Astrocyte of the cerebellum (primary cell): ENCODE results near the gene ALKBH3.

Experiments used
- DNase-seq: peaks from one replicate; pipeline ENCODE4 v3.0.0-alpha.2; 2011; ENCODE audit warnings: low read depth
- H3K4me3 ChIP-seq: 2 replicates; pipeline ENCODE4 v1.5.1; 2011; ENCODE audit warnings: mild to moderate bottlenecking, low read depth, low read length, moderate library complexity
- in situ Hi-C: cut with HindIII; loops from 2 replicates; pipeline ENCODE4 v1.10.0; 2017; ENCODE audit warnings: low sequenced_read_pairs
- TF ChIP-seq, protein P1 (sequence below): IDR thresholded peaks from 2 replicates; pipeline ENCODE4 v1.5.1; 2012; ENCODE audit warnings: low read length, low read depth, moderate library complexity, mild to moderate bottlenecking; ENCODE audit errors: missing control alignments

Gene ALKBH3

DNA sequence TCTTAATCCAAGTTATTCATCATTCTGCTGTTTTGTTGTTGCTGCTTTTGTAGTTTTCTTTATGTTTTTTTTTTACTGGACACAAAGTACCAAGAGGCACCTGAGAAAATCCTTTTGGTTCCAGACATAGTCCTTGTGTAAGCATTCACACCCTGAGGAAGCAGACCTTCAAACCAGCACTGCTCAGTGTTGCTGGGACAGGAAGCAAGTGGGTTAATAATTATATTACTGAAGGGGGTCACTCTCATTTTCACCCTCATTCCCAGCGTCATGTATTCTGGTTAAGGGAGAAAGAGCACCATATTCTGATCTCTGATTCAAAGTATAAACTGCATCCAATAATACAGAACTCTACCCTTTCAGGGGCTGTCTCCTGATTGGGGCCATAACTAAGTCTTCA lies 5.9 kb upstream of the ALKBH3 start:
- TF ChIP-seq, protein P1, sequence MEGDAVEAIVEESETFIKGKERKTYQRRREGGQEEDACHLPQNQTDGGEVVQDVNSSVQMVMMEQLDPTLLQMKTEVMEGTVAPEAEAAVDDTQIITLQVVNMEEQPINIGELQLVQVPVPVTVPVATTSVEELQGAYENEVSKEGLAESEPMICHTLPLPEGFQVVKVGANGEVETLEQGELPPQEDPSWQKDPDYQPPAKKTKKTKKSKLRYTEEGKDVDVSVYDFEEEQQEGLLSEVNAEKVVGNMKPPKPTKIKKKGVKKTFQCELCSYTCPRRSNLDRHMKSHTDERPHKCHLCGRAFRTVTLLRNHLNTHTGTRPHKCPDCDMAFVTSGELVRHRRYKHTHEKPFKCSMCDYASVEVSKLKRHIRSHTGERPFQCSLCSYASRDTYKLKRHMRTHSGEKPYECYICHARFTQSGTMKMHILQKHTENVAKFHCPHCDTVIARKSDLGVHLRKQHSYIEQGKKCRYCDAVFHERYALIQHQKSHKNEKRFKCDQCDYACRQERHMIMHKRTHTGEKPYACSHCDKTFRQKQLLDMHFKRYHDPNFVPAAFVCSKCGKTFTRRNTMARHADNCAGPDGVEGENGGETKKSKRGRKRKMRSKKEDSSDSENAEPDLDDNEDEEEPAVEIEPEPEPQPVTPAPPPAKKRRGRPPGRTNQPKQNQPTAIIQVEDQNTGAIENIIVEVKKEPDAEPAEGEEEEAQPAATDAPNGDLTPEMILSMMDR, result no peak
- no peak overlapping the region for H3K4me3 ChIP-seq
- in situ Hi-C loops, result no loop called here
- DNase-seq, result no peak

DNA sequence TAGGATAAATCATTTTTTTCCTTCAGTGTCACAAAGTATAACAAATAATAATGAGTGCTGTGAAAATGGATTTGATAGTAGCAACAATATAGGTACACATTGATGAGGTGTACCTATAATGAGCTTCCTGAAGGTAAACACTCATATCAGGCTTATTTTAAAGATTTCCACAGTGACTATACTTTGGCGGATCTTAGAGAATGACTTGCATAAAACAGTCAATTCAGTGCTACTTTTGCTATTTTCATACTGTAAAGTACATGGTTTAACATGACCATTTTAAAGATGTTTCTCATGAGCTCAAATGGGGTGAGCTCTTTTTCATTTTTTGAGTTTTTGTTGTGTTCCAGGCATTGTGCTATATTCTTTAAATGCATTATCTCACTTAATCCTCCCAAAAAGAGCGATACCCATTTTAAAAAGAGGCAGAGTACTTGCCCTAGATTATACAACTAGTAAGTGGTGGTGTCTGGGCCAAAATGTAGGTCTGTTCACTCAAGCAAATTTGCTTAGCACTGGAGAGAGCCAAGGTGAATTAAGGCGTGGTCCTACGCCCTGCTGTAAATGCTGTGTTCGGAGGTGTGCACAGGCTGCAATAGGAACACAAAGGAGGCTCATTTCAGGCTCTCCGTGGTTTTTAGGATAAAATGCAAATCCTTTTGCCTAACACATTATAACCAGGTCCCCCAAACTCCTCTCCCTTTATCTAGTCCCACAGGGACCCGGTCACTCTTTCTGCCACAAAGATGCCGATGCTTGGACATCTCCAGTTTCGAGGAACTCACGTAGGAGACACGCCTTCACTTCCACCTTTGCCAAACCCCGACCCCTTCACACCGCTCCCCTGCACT lies 617 bp upstream of the ALKBH3 start:
- TF ChIP-seq, protein P1, result no peak
- DNase-seq, result no peak
- in situ Hi-C loops, result no loop called here
- peak overlapping the region; percentile 71 for H3K4me3 ChIP-seq

DNA sequence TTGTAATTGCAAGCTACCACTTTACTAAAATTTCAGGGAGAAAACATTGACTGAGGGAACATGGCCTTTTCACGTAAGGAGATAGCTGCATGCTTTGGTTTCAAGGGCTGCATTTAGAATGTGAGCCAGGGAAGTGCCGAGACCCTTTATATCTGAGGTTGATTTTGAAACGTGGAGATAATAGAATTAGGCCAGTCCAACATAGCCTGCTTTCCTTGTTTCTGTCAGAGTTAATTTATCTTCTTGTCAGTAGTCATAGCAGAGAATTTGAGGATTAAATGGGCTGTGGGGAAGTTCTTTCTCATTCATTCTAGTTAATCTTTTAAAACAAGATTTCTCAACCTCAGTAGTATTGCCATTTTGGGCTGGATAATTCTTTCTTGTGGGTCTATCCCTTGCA lies 12.2 kb downstream of the ALKBH3 start:
- no peak for DNase-seq
- TF ChIP-seq, protein P1, result no peak
- in situ Hi-C loops, result no loop called here
- no peak overlapping the region for H3K4me3 ChIP-seq

DNA sequence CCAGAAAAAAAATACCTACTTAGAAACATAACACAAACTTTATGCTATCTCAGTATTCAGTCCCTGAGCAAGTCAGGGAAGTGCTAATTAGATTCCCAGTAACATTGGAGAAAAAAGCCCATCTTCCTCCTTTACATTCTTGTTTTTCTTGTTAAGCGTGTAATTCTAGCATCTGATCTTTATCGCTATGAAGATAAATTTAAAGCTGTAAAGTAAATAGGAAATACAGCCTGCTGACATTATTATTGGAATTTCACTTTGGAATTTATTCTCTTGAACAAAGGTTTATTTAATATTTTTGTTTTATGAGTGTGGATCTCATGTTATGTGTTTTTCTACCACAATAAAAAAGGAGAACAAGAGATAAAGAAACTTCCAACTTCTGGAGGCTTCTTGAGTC lies 13.9 kb downstream of the ALKBH3 start:
- in situ Hi-C loops, result no loop called here
- TF ChIP-seq, protein P1, result no peak
- no peak overlapping the region for H3K4me3 ChIP-seq
- DNase-seq, result no peak

DNA sequence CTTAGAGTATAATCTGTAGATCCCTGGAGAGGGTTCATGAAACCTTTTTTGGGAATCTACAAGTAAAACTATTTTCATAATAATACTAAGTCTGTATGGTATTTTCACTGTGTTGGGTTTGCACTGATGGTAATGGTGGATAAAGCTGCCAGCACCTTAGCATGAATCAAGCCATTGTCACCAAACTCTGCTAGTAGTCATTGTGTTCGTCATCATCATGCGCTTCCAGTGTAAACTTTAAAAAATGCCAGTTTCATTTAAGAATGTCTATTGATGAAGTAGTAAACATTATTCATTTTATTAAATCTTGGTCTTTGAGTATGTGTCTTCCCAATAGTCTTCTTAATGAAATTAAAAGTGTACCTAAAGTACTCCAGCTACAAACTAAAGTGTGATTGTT lies 15.0 kb downstream of the ALKBH3 start:
- no peak overlapping the region for H3K4me3 ChIP-seq
- TF ChIP-seq, protein P1, result no peak
- no peak for DNase-seq
- in situ Hi-C loops, result no loop called here

DNA sequence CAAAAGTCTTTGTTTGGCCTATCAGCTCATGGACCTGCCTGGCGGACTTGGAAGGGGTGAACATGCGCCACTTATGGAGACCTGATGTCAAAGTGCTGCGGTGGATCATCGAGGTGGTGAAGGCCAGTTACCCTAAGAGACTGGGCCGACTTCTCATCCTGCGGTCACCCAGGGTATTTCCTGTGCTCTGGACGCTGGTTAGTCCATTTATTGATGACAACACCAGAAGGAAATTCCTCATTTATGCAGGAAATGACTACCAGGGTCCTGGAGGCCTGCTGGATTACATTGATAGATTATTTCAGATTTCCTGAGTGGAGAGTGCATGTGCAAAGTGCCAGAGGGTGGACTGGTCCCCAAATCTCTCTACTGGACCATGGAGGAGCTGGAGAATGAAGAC lies 17.9 kb downstream of the ALKBH3 start:
- no peak for DNase-seq
- H3K4me3 ChIP-seq, result no peak overlapping the region
- in situ Hi-C loops, result no loop called here
- TF ChIP-seq, protein P1, result no peak

DNA sequence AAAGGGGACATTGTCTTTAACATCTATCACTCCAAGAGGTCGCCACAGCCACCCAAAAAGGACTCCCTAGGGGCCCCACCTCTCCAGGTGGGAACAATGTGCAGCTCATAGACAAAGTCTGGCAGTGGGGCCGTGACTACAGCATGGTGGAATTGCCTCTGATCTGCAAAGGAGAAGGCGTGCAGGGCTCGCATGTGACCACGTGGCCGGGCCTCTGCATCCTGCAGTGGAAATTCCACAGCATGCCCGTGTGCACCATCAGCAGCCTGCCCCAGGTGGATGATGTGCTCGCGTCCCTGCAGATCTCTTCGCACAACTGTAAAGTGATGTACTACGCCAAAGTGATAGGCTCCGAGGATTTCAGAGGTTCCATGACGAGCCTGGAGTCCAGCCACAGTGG lies 18.5 kb downstream of the ALKBH3 start:
- DNase-seq, result no peak
- no peak overlapping the region for H3K4me3 ChIP-seq
- in situ Hi-C loops, result no loop called here
- TF ChIP-seq, protein P1, result no peak
